NB4 (cell line): Measurements from ENCODE around the gene PRDM1.

ENCODE experiments used
- DNase-seq: peaks from one replicate; pipeline ENCODE4 v3.0.0; 2010; ENCODE audit warnings: low read depth
- H3K4me3 ChIP-seq: one replicate; pipeline ENCODE4 v1.5.1; 2011; ENCODE audit warnings: mild to moderate bottlenecking, low read depth, low read length, moderate library complexity
- MYC ChIP-seq: IDR thresholded peaks from 2 replicates; pipeline ENCODE4 v1.6.1; 2011; ENCODE audit warnings: low read depth, low read length
- POLR2A ChIP-seq: IDR thresholded peaks from 2 replicates; pipeline ENCODE4 v1.6.1; 2011; ENCODE audit warnings: mild to moderate bottlenecking; ENCODE audit not compliant: insufficient read length; ENCODE audit errors: extremely low read depth
- TF ChIP-seq, protein P1 (sequence below): IDR thresholded peaks from one replicate; pipeline ENCODE4 v1.5.1; 2012; ENCODE audit warnings: low read depth, low read length
- TF ChIP-seq, protein P2 (sequence below): IDR thresholded peaks from 2 replicates; pipeline ENCODE4 v1.6.1; 2011; ENCODE audit warnings: low read depth, low read length

Gene PRDM1

DNA sequence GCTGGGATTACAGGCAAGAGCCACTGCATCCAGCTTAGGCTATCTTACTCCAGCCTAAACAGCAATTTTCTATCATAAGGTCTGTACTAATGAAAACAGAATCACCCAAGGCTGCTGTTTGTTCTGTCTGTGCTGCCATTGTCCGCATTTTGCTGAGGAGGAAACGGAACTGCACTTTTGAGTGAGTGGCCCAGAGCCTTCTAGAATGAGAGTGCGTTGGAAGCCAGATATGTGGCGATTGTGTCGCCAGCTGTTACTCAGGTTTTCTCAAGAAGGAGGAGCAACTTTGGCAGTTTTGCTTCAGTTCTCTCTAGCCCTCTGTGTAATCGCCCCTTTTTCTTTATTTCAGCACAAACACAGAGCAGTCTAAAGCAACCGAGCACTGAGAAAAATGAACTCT is 18.3 kb downstream of the PRDM1 start:
- DNase-seq, result no peak
- H3K4me3 ChIP-seq, result no peak overlapping the region
- no peak for TF ChIP-seq MYC
- TF ChIP-seq, protein P1, sequence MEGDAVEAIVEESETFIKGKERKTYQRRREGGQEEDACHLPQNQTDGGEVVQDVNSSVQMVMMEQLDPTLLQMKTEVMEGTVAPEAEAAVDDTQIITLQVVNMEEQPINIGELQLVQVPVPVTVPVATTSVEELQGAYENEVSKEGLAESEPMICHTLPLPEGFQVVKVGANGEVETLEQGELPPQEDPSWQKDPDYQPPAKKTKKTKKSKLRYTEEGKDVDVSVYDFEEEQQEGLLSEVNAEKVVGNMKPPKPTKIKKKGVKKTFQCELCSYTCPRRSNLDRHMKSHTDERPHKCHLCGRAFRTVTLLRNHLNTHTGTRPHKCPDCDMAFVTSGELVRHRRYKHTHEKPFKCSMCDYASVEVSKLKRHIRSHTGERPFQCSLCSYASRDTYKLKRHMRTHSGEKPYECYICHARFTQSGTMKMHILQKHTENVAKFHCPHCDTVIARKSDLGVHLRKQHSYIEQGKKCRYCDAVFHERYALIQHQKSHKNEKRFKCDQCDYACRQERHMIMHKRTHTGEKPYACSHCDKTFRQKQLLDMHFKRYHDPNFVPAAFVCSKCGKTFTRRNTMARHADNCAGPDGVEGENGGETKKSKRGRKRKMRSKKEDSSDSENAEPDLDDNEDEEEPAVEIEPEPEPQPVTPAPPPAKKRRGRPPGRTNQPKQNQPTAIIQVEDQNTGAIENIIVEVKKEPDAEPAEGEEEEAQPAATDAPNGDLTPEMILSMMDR, result no peak
- TF ChIP-seq, protein P2, sequence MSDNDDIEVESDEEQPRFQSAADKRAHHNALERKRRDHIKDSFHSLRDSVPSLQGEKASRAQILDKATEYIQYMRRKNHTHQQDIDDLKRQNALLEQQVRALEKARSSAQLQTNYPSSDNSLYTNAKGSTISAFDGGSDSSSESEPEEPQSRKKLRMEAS, result no peak
- TF ChIP-seq POLR2A, result no peak

DNA sequence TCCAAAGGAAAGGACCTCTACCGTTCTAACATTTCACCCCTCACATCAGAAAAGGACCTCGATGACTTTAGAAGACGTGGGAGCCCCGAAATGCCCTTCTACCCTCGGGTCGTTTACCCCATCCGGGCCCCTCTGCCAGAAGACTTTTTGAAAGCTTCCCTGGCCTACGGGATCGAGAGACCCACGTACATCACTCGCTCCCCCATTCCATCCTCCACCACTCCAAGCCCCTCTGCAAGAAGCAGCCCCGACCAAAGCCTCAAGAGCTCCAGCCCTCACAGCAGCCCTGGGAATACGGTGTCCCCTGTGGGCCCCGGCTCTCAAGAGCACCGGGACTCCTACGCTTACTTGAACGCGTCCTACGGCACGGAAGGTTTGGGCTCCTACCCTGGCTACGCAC is 18.8 kb downstream of the PRDM1 start:
- TF ChIP-seq, protein P2, result no peak
- TF ChIP-seq, protein P1, result no peak
- TF ChIP-seq MYC, result no peak
- TF ChIP-seq POLR2A, result no peak
- no peak for DNase-seq
- no peak overlapping the region for H3K4me3 ChIP-seq

DNA sequence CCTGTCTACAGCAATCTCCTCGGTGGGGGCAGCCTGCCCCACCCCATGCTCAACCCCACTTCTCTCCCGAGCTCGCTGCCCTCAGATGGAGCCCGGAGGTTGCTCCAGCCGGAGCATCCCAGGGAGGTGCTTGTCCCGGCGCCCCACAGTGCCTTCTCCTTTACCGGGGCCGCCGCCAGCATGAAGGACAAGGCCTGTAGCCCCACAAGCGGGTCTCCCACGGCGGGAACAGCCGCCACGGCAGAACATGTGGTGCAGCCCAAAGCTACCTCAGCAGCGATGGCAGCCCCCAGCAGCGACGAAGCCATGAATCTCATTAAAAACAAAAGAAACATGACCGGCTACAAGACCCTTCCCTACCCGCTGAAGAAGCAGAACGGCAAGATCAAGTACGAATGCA is 19.4 kb downstream of the PRDM1 start:
- DNase-seq, result no peak
- no peak overlapping the region for H3K4me3 ChIP-seq
- TF ChIP-seq POLR2A, result no peak
- TF ChIP-seq, protein P1, result no peak
- no peak for TF ChIP-seq MYC
- TF ChIP-seq, protein P2, result no peak

DNA sequence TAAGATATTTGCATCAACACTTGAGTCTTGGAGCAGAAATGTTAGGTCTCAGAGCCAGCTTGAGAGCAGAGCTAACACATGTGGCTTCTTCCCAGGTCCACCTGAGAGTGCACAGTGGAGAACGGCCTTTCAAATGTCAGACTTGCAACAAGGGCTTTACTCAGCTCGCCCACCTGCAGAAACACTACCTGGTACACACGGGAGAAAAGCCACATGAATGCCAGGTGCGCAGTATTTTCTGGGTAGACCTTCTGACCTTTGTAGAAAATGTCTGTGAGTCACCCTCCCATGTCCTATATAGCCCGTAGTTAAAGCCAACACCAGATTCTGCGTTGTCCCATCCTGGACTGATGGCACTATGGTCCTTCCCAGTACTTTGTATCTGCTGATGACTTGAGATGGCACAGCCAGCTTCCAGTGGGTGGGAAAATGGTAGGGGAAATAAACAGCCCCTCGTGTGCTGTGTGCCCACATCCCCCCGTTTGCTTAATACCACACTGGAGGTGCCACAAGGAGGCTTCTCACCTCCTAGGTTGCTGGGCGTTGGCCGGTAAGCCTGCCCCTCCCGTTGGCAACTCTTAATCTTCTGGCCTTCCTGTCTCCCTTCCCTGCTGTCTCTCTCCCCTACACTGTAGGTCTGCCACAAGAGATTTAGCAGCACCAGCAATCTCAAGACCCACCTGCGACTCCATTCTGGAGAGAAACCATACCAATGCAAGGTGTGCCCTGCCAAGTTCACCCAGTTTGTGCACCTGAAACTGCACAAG is 20.3 kb downstream of the PRDM1 start:
- TF ChIP-seq MYC (no peak), POLR2A (no peak)
- TF ChIP-seq, protein P1, result no peak
- TF ChIP-seq, protein P2, result no peak
- no peak for DNase-seq
- H3K4me3 ChIP-seq, result no peak overlapping the region

DNA sequence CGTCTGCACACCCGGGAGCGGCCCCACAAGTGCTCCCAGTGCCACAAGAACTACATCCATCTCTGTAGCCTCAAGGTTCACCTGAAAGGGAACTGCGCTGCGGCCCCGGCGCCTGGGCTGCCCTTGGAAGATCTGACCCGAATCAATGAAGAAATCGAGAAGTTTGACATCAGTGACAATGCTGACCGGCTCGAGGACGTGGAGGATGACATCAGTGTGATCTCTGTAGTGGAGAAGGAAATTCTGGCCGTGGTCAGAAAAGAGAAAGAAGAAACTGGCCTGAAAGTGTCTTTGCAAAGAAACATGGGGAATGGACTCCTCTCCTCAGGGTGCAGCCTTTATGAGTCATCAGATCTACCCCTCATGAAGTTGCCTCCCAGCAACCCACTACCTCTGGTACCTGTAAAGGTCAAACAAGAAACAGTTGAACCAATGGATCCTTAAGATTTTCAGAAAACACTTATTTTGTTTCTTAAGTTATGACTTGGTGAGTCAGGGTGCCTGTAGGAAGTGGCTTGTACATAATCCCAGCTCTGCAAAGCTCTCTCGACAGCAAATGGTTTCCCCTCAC is 21.0 kb downstream of the PRDM1 start:
- no peak for TF ChIP-seq MYC
- no peak for TF ChIP-seq POLR2A
- TF ChIP-seq, protein P1, result no peak
- TF ChIP-seq, protein P2, result no peak
- no peak for DNase-seq
- H3K4me3 ChIP-seq, result no peak overlapping the region
